ENCODE data around the gene OR51F1. TPM values are rescaled to one million over a fixed set of nuclear protein-coding genes. Genes with fewer than 3 reads are reported as not detected.
"Not testable (repeated sequence)": the region's sequence is repeated elsewhere in the genome, so short reads cannot be mapped to it uniquely, and the experiment has no call there.

The OR51F1 gene
- total and polyA plus RNA-seq, 2 of the 8 experiments (the other 6 are each of a cell fraction or from before 2014, with no cell fraction given): not detected

GRCh38 chr11:4801316-4801715 lies 31.6 kb upstream of the OR51F1 start:
- H4K8ac ChIP-seq (ENCODE audit: extremely low read depth, insufficient read depth, low read length); H3K14ac ChIP-seq (ENCODE audit: insufficient read length); H4K5ac ChIP-seq (ENCODE audit: insufficient read length, low read depth, low read length); H3K9ac ChIP-seq (replicated peaks in 1 of 4; ENCODE audit: extremely low read depth in 1 of 4, low read depth in 3 of 4, low read length in 3 of 4); FAIRE-seq; H2AK5ac ChIP-seq (ENCODE audit: low read depth, low read length); H3K4ac ChIP-seq (replicated peaks; ENCODE audit: insufficient read length, low read depth, low read length); H2BK5ac ChIP-seq (ENCODE audit: low read depth, low read length); H3K27me3 ChIP-seq (replicated peaks in 1 of 4; ENCODE audit: control insufficient read depth in 3 of 4, extremely low read depth in 1 of 4, insufficient read depth in 3 of 4, low read length in 3 of 4); H3K56ac ChIP-seq (replicated peaks; ENCODE audit: insufficient read length, low read depth, low read length); H3K36me3 ChIP-seq (ENCODE audit: control insufficient read depth in 2 of 4, insufficient read depth in 4 of 4, low read length in 3 of 4); H2AFZ ChIP-seq (ENCODE audit: low read length); H3K23ac ChIP-seq (ENCODE audit: insufficient read length); H2BK12ac ChIP-seq (ENCODE audit: low read depth, low read length); H3K18ac ChIP-seq (ENCODE audit: extremely low read depth, low read length); H3K27ac ChIP-seq (ENCODE audit: low read depth, low read length); H3K79me1 ChIP-seq (ENCODE audit: low read depth, low read length); H3K4me1 ChIP-seq (replicated peaks in 1 of 4; ENCODE audit: control insufficient read depth in 3 of 4, insufficient read depth in 4 of 4, low read length in 3 of 4); H3K79me2 ChIP-seq (ENCODE audit: control insufficient read depth in 1 of 2, insufficient read depth in 2 of 2, low read length in 2 of 2); POLR2A ChIA-PET (ENCODE audit: partially characterized antibody); H3K23me2 ChIP-seq (ENCODE audit: low read depth, low read length); H2BK15ac ChIP-seq (ENCODE audit: low read length); H3K4me2 ChIP-seq (ENCODE audit: insufficient read depth in 1 of 2, low read depth in 2 of 2, low read length in 2 of 2); DNase-seq (ENCODE audit: low read depth in 1 of 2, low spot score in 2 of 2); H3K4me3 ChIP-seq (ENCODE audit: extremely low read depth in 1 of 4, insufficient read depth in 2 of 4, low read depth in 3 of 4, low read length in 4 of 4); H2BK20ac ChIP-seq (ENCODE audit: low read length); H4K91ac ChIP-seq (replicated peaks; ENCODE audit: insufficient read length, low read length); H4K20me1 ChIP-seq (replicated peaks in 1 of 2; ENCODE audit: control insufficient read depth in 1 of 2, insufficient read depth in 2 of 2, low read length in 2 of 2); H2BK120ac ChIP-seq (replicated peaks; ENCODE audit: low read depth, low read length); H3K9me3 ChIP-seq (ENCODE audit: insufficient read depth in 2 of 2, low read depth in 1 of 2, low read length in 1 of 2): not testable (repeated sequence)
- CTCF ChIA-PET (ENCODE audit: partially characterized antibody): interaction anchor here (0.7 to 0.8 kb wide), 2 partner anchors 26 to 164 kb away, joined by 3 to 4 read pairs; partner anchors contain the start of gene OR51D1
- WGBS, 2 experiments (ENCODE audit: extremely low coverage in 1 of 2, insufficient coverage in 1 of 2, insufficient read length in 1 of 2, insufficient replicate concordance in 2 of 2, low coverage in 1 of 2, low lambda C conversion rate in 2 of 2, missing lambda C conversion rate in 1 of 2): 80% methylated on average over 5 of the region's 5 CpGs; no CpG with 5 or more reads in 1 of the 2 experiments

Measured in H1 (cell line).